HG03108 (cell line): ENCODE measurements around the gene SEPTIN8.

ENCODE experiments used
- ATAC-seq: cut with Tn5 transposase; IDR thresholded peaks from one replicate; pipeline ENCODE4 v1.9.1; 2021; ENCODE audit warnings: moderate library complexity; ENCODE audit not compliant: unreplicated experiment

SEPTIN8 gene

GRCh38 chr5:132718544-132719312, 58.3 kb downstream of the SEPTIN8 start:
- ATAC-seq: no peak

- ATAC-seq: no peak
Observed at GRCh38 chr5:132714456-132715307, 62.4 kb downstream of the SEPTIN8 start.

- no peak for ATAC-seq
Observed at GRCh38 chr5:132708645-132709044, 68.4 kb downstream of the SEPTIN8 start.

- ATAC-seq: no peak
Observed at GRCh38 chr5:132704875-132705274, 72.2 kb downstream of the SEPTIN8 start.
